CD8-positive, alpha-beta memory T cell (primary cell): ENCODE results near the gene FEM1B. TPM values are rescaled to one million over a fixed set of nuclear protein-coding genes. Genes with fewer than 3 reads are reported as not detected.

Experiments used
- CTCF ChIA-PET: fragments of 350-600 bp; sonication (Branson Sonifier 250); formaldehyde crosslinking; loops from one replicate; lab custom pipeline; 2021; ENCODE audit warnings: antibody characterized with exemption; lab: Charles Lee
- POLR2A ChIA-PET: fragments of 350-600 bp; sonication (Branson Sonifier 250); formaldehyde crosslinking; loops from one replicate; lab custom pipeline; 2021; ENCODE audit warnings: antibody characterized with exemption; lab: Charles Lee
- DNase-seq, 5 donors: peaks; one replicate each; pipeline versions ENCODE4 v3.0.0 to v3.0.0-alpha.2; 2020 to 2022; ENCODE audit warnings: mixed read lengths in 1 of 5
- H3K27ac ChIP-seq: one replicate; pipeline ENCODE4 v1.7.0; 2013; ENCODE audit warnings: low read depth, mild to moderate bottlenecking, low read length, moderate library complexity
- H3K27me3 ChIP-seq: 2 replicates; pipeline ENCODE4 v1.7.0; 2013; ENCODE audit warnings: low read length, mild to moderate bottlenecking; ENCODE audit not compliant: insufficient read depth, poor library complexity, severe bottlenecking
- H3K36me3 ChIP-seq: 2 replicates; pipeline ENCODE4 v1.7.0; 2013; ENCODE audit warnings: mild to moderate bottlenecking, low read length, moderate library complexity; ENCODE audit not compliant: insufficient read depth
- H3K4me1 ChIP-seq: 2 replicates; pipeline ENCODE4 v1.7.0; 2013; ENCODE audit warnings: mild to moderate bottlenecking, low read length, moderate library complexity; ENCODE audit not compliant: insufficient read depth
- H3K4me3 ChIP-seq: 2 replicates; pipeline ENCODE4 v1.7.0; 2013; ENCODE audit warnings: mild to moderate bottlenecking, low read length
- H3K9me3 ChIP-seq: 2 replicates; pipeline ENCODE4 v1.7.0; 2013; ENCODE audit warnings: mild to moderate bottlenecking, low read length
- H3K27ac Mint-ChIP-seq, 8 donors: one replicate each; pipeline ENCODE4 v1.8.0; 2020 to 2021; ENCODE audit warnings: mixed read lengths in 8 of 8, mild to moderate bottlenecking in 6 of 8, inconsistent platforms in 3 of 8, moderate library complexity in 3 of 8
- H3K27me3 Mint-ChIP-seq, 2 donors: one replicate each; pipeline ENCODE4 v1.8.0; 2020 to 2021; ENCODE audit warnings: mixed read lengths in 2 of 2, mild to moderate bottlenecking in 1 of 2, moderate library complexity in 1 of 2
- H3K36me3 Mint-ChIP-seq, 3 donors: one replicate each; pipeline ENCODE4 v1.8.0; 2020 to 2021; ENCODE audit warnings: mixed read lengths in 3 of 3, inconsistent platforms in 1 of 3, mild to moderate bottlenecking in 1 of 3
- H3K4me1 Mint-ChIP-seq, 3 donors: one replicate each; pipeline ENCODE4 v1.8.0; 2020 to 2021; ENCODE audit warnings: mixed read lengths in 3 of 3, inconsistent platforms in 1 of 3, mild to moderate bottlenecking in 1 of 3
- H3K4me3 Mint-ChIP-seq, 7 donors: one replicate each; pipeline ENCODE4 v1.8.0; 2020 to 2021; ENCODE audit warnings: mixed read lengths in 7 of 7, mild to moderate bottlenecking in 6 of 7, moderate library complexity in 4 of 7, inconsistent platforms in 2 of 7
- H3K9me3 Mint-ChIP-seq, 5 donors: one replicate each; pipeline ENCODE4 v1.8.0; 2020 to 2022; ENCODE audit warnings: mixed read lengths in 5 of 5, mild to moderate bottlenecking in 3 of 5, moderate library complexity in 2 of 5, inconsistent platforms in 1 of 5
- polyA plus RNA-seq: library from polyadenylated mRNA; unstranded; fragments of 300-500 nt; fragmentation: Illumina TruSeq; gene quantifications from one replicate; pipeline ENCODE4 v1.2.3, GENCODE V29; 2021
- total RNA-seq, 2 experiments: library from RNA; stranded (reverse); gene quantifications; one replicate each; pipeline ENCODE4 v1.2.3, GENCODE V29; 2021

Gene FEM1B
- total and polyA plus RNA-seq, 3 experiments from 2014 or later = 16.9 to 39.6 (median 37.7) TPM

DNA sequence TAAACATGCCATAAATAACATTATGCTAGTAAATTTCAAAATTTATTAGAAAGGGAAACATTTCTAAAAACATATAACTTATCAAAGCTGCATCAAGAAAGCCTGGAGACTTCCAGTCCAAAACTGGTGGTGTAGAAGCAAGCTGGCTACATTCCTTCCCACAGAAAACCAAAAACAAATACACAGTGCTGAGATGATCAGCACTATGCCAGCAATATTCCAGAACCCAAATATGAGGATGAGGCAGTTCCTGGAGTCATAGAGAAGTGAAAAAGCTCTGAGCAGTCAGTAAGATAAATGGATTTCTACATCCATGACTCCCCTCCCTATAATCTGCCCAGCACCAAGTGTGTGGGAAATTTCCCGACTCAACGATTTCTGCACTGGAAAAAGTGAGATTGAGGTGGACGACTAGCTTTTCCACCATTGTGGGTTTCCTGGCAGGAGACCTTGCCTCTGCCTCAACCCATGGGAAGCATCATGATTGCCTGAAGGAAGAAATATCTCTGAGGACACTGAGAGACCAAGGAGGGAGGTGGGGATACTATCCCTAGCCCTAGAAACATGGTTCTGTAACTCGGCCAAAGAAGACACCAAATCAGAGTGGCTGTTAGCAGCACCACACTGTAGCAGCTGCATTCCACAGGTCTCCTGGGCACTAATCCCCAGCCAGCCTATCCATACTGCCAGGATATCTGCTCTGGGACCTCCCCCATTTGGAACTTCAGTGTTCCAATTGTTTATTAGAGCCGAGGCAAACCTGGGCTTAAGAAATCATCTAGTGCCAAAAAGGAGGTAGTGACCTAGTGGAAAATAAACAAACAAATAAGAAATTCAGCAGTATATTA is 36.2 kb upstream of the FEM1B start:
- Histone ChIP-seq H3K4me1 (no peaks in the 10 kb centered on the region), H3K36me3 (no peaks in the 10 kb centered on the region), H3K4me3 (no peak overlapping the region), H3K27me3 (no peaks in the 10 kb centered on the region), H3K9me3 (no peaks in the 10 kb centered on the region), H3K27ac (no peak overlapping the region)
- POLR2A ChIA-PET = no interaction called here
- Mint-ChIP-seq H3K27me3 (peaks cover 11 to 18% of the 10 kb centered on the region in 2 donors), H3K4me1 (no peaks in the 10 kb centered on the region), H3K4me3 (no peak overlapping the region), H3K27ac (no peak overlapping the region), H3K36me3 (peaks cover 3 to 34% (median 4%) of the 10 kb centered on the region in 3 donors), H3K9me3 (peaks cover 19 to 32% (median 27%) of the 10 kb centered on the region in 5 donors)
- no peak for DNase-seq
- CTCF ChIA-PET = no interaction called here

GRCh38 chr15:68244235-68244634 is 33.3 kb upstream of the FEM1B start:
- POLR2A ChIA-PET = no interaction called here
- Histone ChIP-seq H3K4me3 (no peak overlapping the region), H3K4me1 (no peaks in the 10 kb centered on the region), H3K9me3 (no peaks in the 10 kb centered on the region), H3K27me3 (no peaks in the 10 kb centered on the region), H3K27ac (no peak overlapping the region), H3K36me3 (no peaks in the 10 kb centered on the region)
- Mint-ChIP-seq H3K27me3 (peaks cover 15 to 19% of the 10 kb centered on the region in 2 donors), H3K27ac (no peak overlapping the region), H3K4me3 (no peak overlapping the region), H3K9me3 (peaks cover 19 to 32% (median 27%) of the 10 kb centered on the region in 5 donors), H3K36me3 (peaks cover 2 to 31% (median 3%) of the 10 kb centered on the region in 3 donors), H3K4me1 (no peaks in the 10 kb centered on the region)
- CTCF ChIA-PET = interaction anchor here (1.1 to 1.5 kb wide), 3 partner anchors 9 to 62 kb away, joined by 3 to 4 read pairs (median 3); no protein-coding TSS in a partner anchor
- DNase-seq = no peak

GRCh38 chr15:68249058-68249713 is 28.4 kb upstream of the FEM1B start:
- H3K36me3 Mint-ChIP-seq = peaks cover 0 to 10% (median 3%) of the 10 kb centered on the region in 3 donors
- ChIA-PET CTCF (no interaction called here), POLR2A (no interaction called here)
- Histone ChIP-seq H3K4me1 (no peaks in the 10 kb centered on the region), H3K9me3 (no peaks in the 10 kb centered on the region), H3K4me3 (no peak overlapping the region), H3K27ac (no peak overlapping the region), H3K36me3 (no peaks in the 10 kb centered on the region), H3K27me3 (no peaks in the 10 kb centered on the region)
- H3K4me1 Mint-ChIP-seq = no peaks in the 10 kb centered on the region
- no peak for DNase-seq
- H3K4me3 Mint-ChIP-seq = no peak overlapping the region
- no peak overlapping the region for H3K27ac Mint-ChIP-seq
- peaks cover 8 to 16% of the 10 kb centered on the region in 2 donors for H3K27me3 Mint-ChIP-seq
- peaks cover 4 to 9% (median 9%) of the 10 kb centered on the region in 5 donors for H3K9me3 Mint-ChIP-seq

DNA sequence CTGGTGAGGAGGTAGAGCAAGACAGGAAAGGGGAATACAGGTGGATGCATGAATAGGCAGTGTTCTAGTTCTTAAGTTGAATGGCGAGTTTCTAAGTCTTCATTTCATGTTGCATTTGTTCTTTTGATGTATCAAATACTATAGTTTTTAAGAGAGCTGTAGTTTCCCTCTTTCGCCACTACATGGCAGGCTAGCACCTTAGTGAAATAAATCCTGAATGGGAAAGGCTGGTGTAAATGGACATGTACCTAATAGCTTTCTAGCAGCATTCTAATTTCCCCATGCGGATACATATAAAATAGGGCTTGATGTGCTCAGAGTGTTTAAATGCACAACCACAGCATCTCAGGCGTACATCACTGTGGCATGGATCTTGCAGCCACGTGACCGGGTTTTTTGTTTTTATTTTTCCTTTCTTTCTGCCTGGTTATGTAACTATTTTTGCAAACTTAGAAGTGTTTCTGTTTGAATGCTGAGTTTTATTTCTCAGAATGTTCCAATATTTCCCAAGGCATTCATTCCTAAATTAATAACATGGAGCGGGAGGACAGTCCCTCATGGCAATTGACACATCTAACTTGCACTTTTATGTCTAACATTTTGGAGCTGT is 24.5 kb upstream of the FEM1B start:
- H3K4me3 Mint-ChIP-seq = no peak overlapping the region
- ChIA-PET POLR2A (interaction anchor here (0.9 to 1.0 kb wide), 2 partner anchors 24 to 126 kb away, joined by 3 to 7 read pairs; partner anchors contain the start of gene FEM1B), CTCF (interaction anchor here (0.6 to 2.2 kb wide), 21 partner anchors 8 to 421 kb away, joined by 3 to 19 read pairs (median 4); partner anchors contain the start of genes CLN6 and FEM1B)
- Histone ChIP-seq H3K27ac (no peak overlapping the region), H3K9me3 (no peaks in the 10 kb centered on the region), H3K27me3 (no peaks in the 10 kb centered on the region), H3K4me3 (no peak overlapping the region), H3K36me3 (no peaks in the 10 kb centered on the region), H3K4me1 (no peaks in the 10 kb centered on the region)
- peaks cover 8 to 15% of the 10 kb centered on the region in 2 donors for H3K27me3 Mint-ChIP-seq
- H3K27ac Mint-ChIP-seq = no peak overlapping the region
- peaks cover 0 to 8% (median 0%) of the 10 kb centered on the region in 3 donors for H3K4me1 Mint-ChIP-seq
- no peaks in the 10 kb centered on the region for H3K9me3 Mint-ChIP-seq
- DNase-seq = peak in 3 of 5 donors; percentile 32 to 59 (median 56)
- no peaks in the 10 kb centered on the region for H3K36me3 Mint-ChIP-seq

DNA sequence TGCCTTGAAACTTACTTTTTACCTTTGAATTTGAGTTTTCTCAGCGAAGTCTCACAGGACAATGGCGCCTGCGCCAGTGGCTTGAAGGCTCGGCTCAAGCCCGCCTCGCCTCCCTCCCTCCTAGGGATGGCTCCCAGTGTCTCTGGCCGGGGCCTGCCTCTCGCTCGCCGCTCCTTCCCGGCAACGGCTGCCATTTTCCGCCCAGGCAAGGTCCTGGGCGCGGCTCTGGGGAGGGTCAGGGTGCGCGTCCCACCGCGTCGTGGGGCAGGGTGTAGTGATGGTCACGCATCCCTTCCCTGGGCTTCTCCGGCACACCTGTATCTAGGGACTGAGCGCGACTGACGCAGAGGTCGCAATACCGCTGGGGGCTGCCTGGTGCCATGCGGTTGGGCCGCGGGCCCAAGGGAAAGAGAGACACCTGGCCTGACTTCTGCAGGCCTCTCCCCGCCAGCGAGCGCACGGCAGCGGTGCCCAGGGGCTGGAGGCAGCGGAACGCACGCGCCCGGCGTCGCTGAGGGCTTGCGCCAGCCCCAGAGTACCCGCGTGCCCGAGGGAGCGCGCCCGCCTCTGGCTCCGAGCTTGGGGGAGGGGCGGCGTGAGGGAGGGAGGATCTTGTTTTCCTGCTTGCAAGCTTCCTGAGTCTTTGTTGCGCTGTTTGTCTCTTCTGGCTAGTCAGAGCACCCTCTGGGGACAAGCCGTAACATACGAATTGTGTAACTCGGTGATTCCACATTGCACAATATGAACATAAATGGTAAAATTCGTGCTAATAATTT is 20.7 kb upstream of the FEM1B start:
- no peaks in the 10 kb centered on the region for H3K27me3 ChIP-seq
- no peak overlapping the region for H3K27ac ChIP-seq
- peak overlapping the region; percentile 4 to 71 (median 64) for H3K4me3 Mint-ChIP-seq
- H3K4me1 ChIP-seq = no peaks in the 10 kb centered on the region
- CTCF ChIA-PET = no interaction called here
- H3K9me3 ChIP-seq = no peaks in the 10 kb centered on the region
- H3K4me3 ChIP-seq = peak overlapping the region; percentile 37
- no peaks in the 10 kb centered on the region for H3K36me3 ChIP-seq
- peaks cover 5 to 10% of the 10 kb centered on the region in 2 donors for H3K27me3 Mint-ChIP-seq
- no peaks in the 10 kb centered on the region for H3K9me3 Mint-ChIP-seq
- peaks cover 0 to 8% (median 0%) of the 10 kb centered on the region in 3 donors for H3K4me1 Mint-ChIP-seq
- H3K27ac Mint-ChIP-seq = no peak overlapping the region
- POLR2A ChIA-PET = no interaction called here
- no peaks in the 10 kb centered on the region for H3K36me3 Mint-ChIP-seq
- peak in 4 of 5 donors; percentile 14 to 62 (median 38) for DNase-seq

DNA sequence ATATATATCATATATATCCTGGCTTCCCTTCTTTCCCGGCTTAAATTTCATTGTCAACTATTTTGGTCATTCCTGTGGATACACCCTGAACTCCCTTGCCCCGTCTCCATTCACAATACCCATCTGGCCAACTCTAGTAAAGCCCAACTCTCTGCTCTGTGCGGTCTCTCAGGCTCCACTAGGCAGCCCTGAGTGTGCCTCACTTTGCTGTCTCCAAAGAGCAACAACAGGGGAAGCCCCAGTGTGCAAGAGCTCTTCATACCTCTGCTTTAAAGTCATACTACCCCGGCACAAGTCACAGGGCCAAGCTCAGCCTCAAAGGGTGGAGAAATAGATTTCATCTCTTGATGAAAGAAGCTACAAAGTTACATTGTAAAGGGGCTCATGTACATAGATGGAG is 18.9 kb upstream of the FEM1B start:
- peak in 1 of 5 donors; percentile 21 for DNase-seq

GRCh38 chr15:68259883-68260282 is 17.7 kb upstream of the FEM1B start:
- no peak overlapping the region for H3K27ac ChIP-seq
- no peaks in the 10 kb centered on the region for H3K9me3 ChIP-seq
- no peak for DNase-seq
- no peaks in the 10 kb centered on the region for H3K36me3 Mint-ChIP-seq
- no peaks in the 10 kb centered on the region for H3K4me1 ChIP-seq
- peaks cover 2% of the 10 kb centered on the region for H3K27me3 ChIP-seq
- ChIA-PET POLR2A (no interaction called here), CTCF (interaction anchor here (1.1 to 1.5 kb wide), 2 partner anchors 47 to 396 kb away, joined by 3 to 4 read pairs; no protein-coding TSS in a partner anchor)
- peaks cover 10 to 33% of the 10 kb centered on the region in 2 donors for H3K27me3 Mint-ChIP-seq
- H3K9me3 Mint-ChIP-seq = no peaks in the 10 kb centered on the region
- no peak overlapping the region for H3K27ac Mint-ChIP-seq
- H3K4me3 Mint-ChIP-seq = no peak overlapping the region
- no peaks in the 10 kb centered on the region for H3K36me3 ChIP-seq
- no peak overlapping the region for H3K4me3 ChIP-seq
- H3K4me1 Mint-ChIP-seq = peaks cover 0 to 8% (median 0%) of the 10 kb centered on the region in 3 donors

More for the DNA sequence above, 18.9 kb upstream of the FEM1B start:
- H3K27me3 Mint-ChIP-seq = peaks cover 10 to 21% of the 10 kb centered on the region in 2 donors
- POLR2A ChIA-PET = no interaction called here
- Histone ChIP-seq H3K9me3 (no peaks in the 10 kb centered on the region), H3K27me3 (no peaks in the 10 kb centered on the region), H3K4me3 (no peak overlapping the region), H3K36me3 (no peaks in the 10 kb centered on the region), H3K4me1 (no peaks in the 10 kb centered on the region), H3K27ac (no peak overlapping the region)
- CTCF ChIA-PET = interaction anchor here (1.1 to 1.5 kb wide), 2 partner anchors 48 to 395 kb away, joined by 3 to 4 read pairs; no protein-coding TSS in a partner anchor
- no peak overlapping the region for H3K4me3 Mint-ChIP-seq
- H3K27ac Mint-ChIP-seq = peak overlapping the region in 1 of 8 donors; percentile 9
- H3K36me3 Mint-ChIP-seq = no peaks in the 10 kb centered on the region
- no peaks in the 10 kb centered on the region for H3K9me3 Mint-ChIP-seq
- H3K4me1 Mint-ChIP-seq = peaks cover 0 to 8% (median 0%) of the 10 kb centered on the region in 3 donors
